A673 (cell line): Measurements from ENCODE around the gene MOCS2. TPM values are rescaled to one million over a fixed set of nuclear protein-coding genes. Genes with fewer than 3 reads are reported as not detected.

ENCODE experiments used
- BruUV-seq: library from RNA; stranded (reverse); fragments of 400-500 nt; replicated peaks from 2 replicates; lab custom pipeline; 2021; lab: Mats Ljungman, UMichigan
- CTCF ChIA-PET: fragments of 300-600 bp; sonication (Branson Sonifier 250); formaldehyde crosslinking; loops from one replicate; lab custom pipeline; 2022; ENCODE audit warnings: antibody characterized with exemption; lab: Charles Lee
- POLR2A ChIA-PET: fragments of 300-600 bp; sonication (Branson Sonifier 250); formaldehyde crosslinking; loops from one replicate; lab custom pipeline; 2022; ENCODE audit warnings: antibody characterized with exemption; ENCODE audit not compliant: low non-redundant PET; lab: Charles Lee
- DNase-seq: peaks from one replicate; pipeline ENCODE4 v3.0.0-alpha.2; 2015; ENCODE audit warnings: low spot score
- H3K27ac ChIP-seq: fragments of 200-600 bp; sonication (generic); 2 replicates; pipeline ENCODE4 v1.5.1; 2016; ENCODE audit warnings: mixed run types, low read depth, mild to moderate bottlenecking, mixed read lengths, antibody characterized with exemption, low read length; ENCODE audit not compliant: poor library complexity, severe bottlenecking
- H3K27me3 ChIP-seq: fragments of 200-600 bp; sonication (generic); replicated peaks from 2 replicates; pipeline ENCODE4 v1.6.1; 2017; ENCODE audit warnings: mixed run types, low read depth, mild to moderate bottlenecking, mixed read lengths, antibody characterized with exemption, low read length; ENCODE audit not compliant: insufficient read depth, poor library complexity
- H3K36me3 ChIP-seq: fragments of 200-600 bp; sonication (generic); 2 replicates; pipeline ENCODE4 v1.6.1; 2016; ENCODE audit warnings: mixed run types, mild to moderate bottlenecking, mixed read lengths, antibody characterized with exemption, low read length; ENCODE audit not compliant: insufficient read depth, poor library complexity, severe bottlenecking
- H3K4me1 ChIP-seq: fragments of 200-600 bp; sonication (generic); 2 replicates; pipeline ENCODE4 v1.6.1; 2017; ENCODE audit warnings: mixed run types, mild to moderate bottlenecking, mixed read lengths, antibody characterized with exemption, low read length; ENCODE audit not compliant: insufficient read depth, poor library complexity, severe bottlenecking
- H3K4me3 ChIP-seq: fragments of 200-600 bp; sonication (generic); 2 replicates; pipeline ENCODE4 v1.5.1; 2016; ENCODE audit warnings: low read depth, mixed run types, mild to moderate bottlenecking, mixed read lengths, low read length; ENCODE audit not compliant: poor library complexity, severe bottlenecking
- H3K9me3 ChIP-seq: fragments of 200-600 bp; sonication (generic); 2 replicates; pipeline ENCODE4 v1.6.1; 2016; ENCODE audit warnings: mixed run types, low read depth, mild to moderate bottlenecking, mixed read lengths, antibody characterized with exemption, low read length; ENCODE audit not compliant: poor library complexity, severe bottlenecking
- EZH2 ChIP-seq: fragments of 200-600 bp; sonication (generic); IDR thresholded peaks from 2 replicates; pipeline ENCODE4 v1.6.1; 2017; ENCODE audit warnings: borderline replicate concordance, low read depth, mild to moderate bottlenecking, mixed read lengths, antibody characterized with exemption, low read length; ENCODE audit not compliant: poor library complexity, severe bottlenecking
- intact Hi-C: fragments of 100-400 bp; cut with micrococcal nuclease; formaldehyde crosslinking; loops from one replicate; pipeline ENCODE4 v1.10.0; 2022; ENCODE audit not compliant: unreplicated experiment
- total RNA-seq: library from RNA; stranded (reverse); gene quantifications from 2 replicates; pipeline ENCODE4 v1.2.3, GENCODE V29; 2021
- TF ChIP-seq, protein P1 (sequence below): fragments of 300-800, 200-600 bp; sonication (generic); conservative IDR thresholded peaks from 2 replicates; pipeline ENCODE4 v1.5.1; 2017; ENCODE audit warnings: low read depth, mild to moderate bottlenecking, antibody characterized with exemption, low read length, moderate library complexity, mixed read lengths

MOCS2 gene
- total RNA-seq, 1 experiment from 2014 or later: 41.7 TPM

DNA sequence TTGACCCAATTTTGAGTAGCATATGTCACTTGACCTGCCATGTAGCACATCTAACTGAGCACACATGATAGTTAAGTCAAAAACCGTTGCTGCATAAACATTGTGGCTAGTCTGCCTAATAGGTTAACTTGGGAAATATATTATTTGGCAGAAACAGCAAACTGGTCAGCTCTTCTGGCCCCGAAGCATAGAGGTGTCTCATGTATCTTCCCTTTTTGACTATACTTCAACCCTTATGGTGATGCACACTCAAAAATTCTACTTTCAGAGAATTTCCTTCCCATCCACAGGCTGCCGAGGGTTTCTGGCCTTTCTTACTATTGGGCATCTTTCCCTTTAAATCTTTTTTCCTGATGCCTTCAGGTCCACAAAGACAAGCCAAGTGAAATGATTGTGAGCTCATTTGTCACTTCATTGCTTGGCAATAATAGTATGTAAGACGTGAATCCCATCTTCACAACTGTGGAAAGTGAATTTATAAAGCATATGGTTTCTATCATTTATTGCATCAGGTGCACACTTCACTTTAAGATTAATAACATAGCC, 41.2 kb downstream of the MOCS2 start:
- no TSS peak for BruUV-seq
- H3K36me3 ChIP-seq: no peaks in the 10 kb centered on the region
- intact Hi-C loops: no loop called here
- no peaks in the 10 kb centered on the region for H3K9me3 ChIP-seq
- H3K4me1 ChIP-seq: no peaks in the 10 kb centered on the region
- no peak for TF ChIP-seq EZH2
- TF ChIP-seq, protein P1, sequence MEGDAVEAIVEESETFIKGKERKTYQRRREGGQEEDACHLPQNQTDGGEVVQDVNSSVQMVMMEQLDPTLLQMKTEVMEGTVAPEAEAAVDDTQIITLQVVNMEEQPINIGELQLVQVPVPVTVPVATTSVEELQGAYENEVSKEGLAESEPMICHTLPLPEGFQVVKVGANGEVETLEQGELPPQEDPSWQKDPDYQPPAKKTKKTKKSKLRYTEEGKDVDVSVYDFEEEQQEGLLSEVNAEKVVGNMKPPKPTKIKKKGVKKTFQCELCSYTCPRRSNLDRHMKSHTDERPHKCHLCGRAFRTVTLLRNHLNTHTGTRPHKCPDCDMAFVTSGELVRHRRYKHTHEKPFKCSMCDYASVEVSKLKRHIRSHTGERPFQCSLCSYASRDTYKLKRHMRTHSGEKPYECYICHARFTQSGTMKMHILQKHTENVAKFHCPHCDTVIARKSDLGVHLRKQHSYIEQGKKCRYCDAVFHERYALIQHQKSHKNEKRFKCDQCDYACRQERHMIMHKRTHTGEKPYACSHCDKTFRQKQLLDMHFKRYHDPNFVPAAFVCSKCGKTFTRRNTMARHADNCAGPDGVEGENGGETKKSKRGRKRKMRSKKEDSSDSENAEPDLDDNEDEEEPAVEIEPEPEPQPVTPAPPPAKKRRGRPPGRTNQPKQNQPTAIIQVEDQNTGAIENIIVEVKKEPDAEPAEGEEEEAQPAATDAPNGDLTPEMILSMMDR: no peak
- H3K27ac ChIP-seq: no peak overlapping the region
- POLR2A ChIA-PET: interaction anchor here (0.5 kb wide), 1 partner anchor 229 kb away, joined by 3 read pairs; no protein-coding TSS in a partner anchor
- CTCF ChIA-PET: no interaction called here
- DNase-seq: no peak
- H3K4me3 ChIP-seq: no peak overlapping the region
- H3K27me3 ChIP-seq: no peaks in the 10 kb centered on the region

- POLR2A ChIA-PET: interaction anchor here (0.5 kb wide), 1 partner anchor 228 kb away, joined by 3 read pairs; no protein-coding TSS in a partner anchor
Observed at GRCh38 chr5:53067641-53068040, 41.9 kb downstream of the MOCS2 start.

GRCh38 chr5:53066088-53066487, 43.5 kb downstream of the MOCS2 start:
- no peak for DNase-seq
- intact Hi-C loops: no loop called here

More at GRCh38 chr5:53067641-53068040, 41.9 kb downstream of the MOCS2 start:
- no peak overlapping the region for H3K27ac ChIP-seq
- H3K36me3 ChIP-seq: no peaks in the 10 kb centered on the region
- no TSS peak for BruUV-seq
- H3K4me1 ChIP-seq: no peaks in the 10 kb centered on the region
- intact Hi-C loops: no loop called here
- CTCF ChIA-PET: no interaction called here
- no peak for TF ChIP-seq EZH2
- TF ChIP-seq, protein P1: no peak
- H3K4me3 ChIP-seq: no peak overlapping the region
- H3K27me3 ChIP-seq: no peaks in the 10 kb centered on the region
- H3K9me3 ChIP-seq: no peaks in the 10 kb centered on the region
- no peak for DNase-seq

More at GRCh38 chr5:53066088-53066487, 43.5 kb downstream of the MOCS2 start:
- POLR2A ChIA-PET: no interaction called here
- BruUV-seq: no TSS peak
- Histone ChIP-seq H3K4me3 (no peak overlapping the region), H3K36me3 (no peaks in the 10 kb centered on the region), H3K27ac (no peak overlapping the region), H3K4me1 (no peaks in the 10 kb centered on the region), H3K9me3 (no peaks in the 10 kb centered on the region), H3K27me3 (no peaks in the 10 kb centered on the region)
- CTCF ChIA-PET: no interaction called here
- TF ChIP-seq EZH2: no peak
- TF ChIP-seq, protein P1: no peak
